HepG2 (cell line): ENCODE results near the gene TMEM132E. TPM values are rescaled to one million over a fixed set of nuclear protein-coding genes. Genes with fewer than 3 reads are reported as not detected.

ENCODE experiments used
- ATAC-seq: fragments of 200-7000 bp; cut with Tn5 transposase; 3 replicates; pipeline ENCODE4 v1.9.1; 2020; ENCODE audit warnings: mild to moderate bottlenecking, moderate library complexity
- BruUV-seq: library from RNA; stranded (reverse); fragments of 400-500 nt; replicated peaks from 2 replicates; lab custom pipeline; 2021; lab: Mats Ljungman, UMichigan
- CTCF ChIA-PET: fragments of 300-600 bp; formaldehyde crosslinking; extraction: SDS; loops from one replicate; lab custom pipeline; 2021; ENCODE audit warnings: low total read pairs, inconsistent platforms, low intra/inter-chr PET ratio; lab: Yijun Ruan, JAX
- POLR2A ChIA-PET: fragments of 350-600 bp; sonication (Branson Sonifier 250); formaldehyde crosslinking; loops from one replicate; lab custom pipeline; 2020; ENCODE audit warnings: antibody characterized with exemption, inconsistent platforms; lab: Yijun Ruan, JAX
- DNase-seq: peaks from one replicate; pipeline ENCODE4 v3.0.0-alpha.2; 2015; ENCODE audit warnings: low spot score
- FAIRE-seq: peaks from 3 replicates; lab custom pipeline; 2011; peaks lifted over from hg19 to GRCh38; lab: Jason Lieb, UNC
- H2AFZ ChIP-seq: one replicate; pipeline ENCODE4 v1.6.1; 2011; ENCODE audit warnings: low read length, inconsistent platforms
- H3K27ac ChIP-seq: fragments of 300-600 bp; 3 replicates; pipeline ENCODE4 v1.8.0; 2011; ENCODE audit warnings: mixed run types, mild to moderate bottlenecking, mixed read lengths, low read length, inconsistent platforms; ENCODE audit not compliant: insufficient read depth; ENCODE audit errors: extremely low read length
- H3K27me3 ChIP-seq, 2 experiments: fragments of 200-600 bp in 1 of 2; 2 replicates in 1 of 2; 3 replicates in 1 of 2; pipeline versions ENCODE4 v1.6.0 to v1.8.0; 2011; ENCODE audit warnings: low read length in 2 of 2, mild to moderate bottlenecking in 2 of 2, moderate library complexity in 2 of 2, inconsistent platforms in 1 of 2; ENCODE audit not compliant: insufficient read depth in 2 of 2, control insufficient read depth in 1 of 2
- H3K36me3 ChIP-seq, 2 experiments: fragments of 200-600 bp in 1 of 2; replicated peaks in 1 of 2; 2 replicates in 1 of 2; 3 replicates in 1 of 2; pipeline versions ENCODE4 v1.5.1 to v1.8.0; 2011; ENCODE audit warnings: low read length in 2 of 2, inconsistent platforms in 1 of 2; ENCODE audit not compliant: insufficient read depth in 2 of 2, control insufficient read depth in 1 of 2
- H3K4me1 ChIP-seq: 2 replicates; pipeline ENCODE4 v1.5.1; 2012; ENCODE audit warnings: low read length, inconsistent platforms; ENCODE audit not compliant: insufficient read depth
- H3K4me2 ChIP-seq: 2 replicates; pipeline ENCODE4 v1.6.0; 2011; ENCODE audit warnings: low read depth, low read length, inconsistent platforms
- H3K4me3 ChIP-seq, 3 experiments: fragments of 200-600 bp in 1 of 3; sonication (generic), shearing (Covaris generic) in 1 of 3; replicated peaks in 1 of 3; 2 replicates each; pipeline ENCODE4 v1.5.1; 2011 to 2016; ENCODE audit warnings: low read length in 3 of 3, inconsistent platforms in 2 of 3, low read depth in 2 of 3, mild to moderate bottlenecking in 2 of 3, control low read depth in 1 of 3, mixed read lengths in 1 of 3; ENCODE audit not compliant: insufficient read depth in 1 of 3
- H3K79me2 ChIP-seq: one replicate; pipeline ENCODE4 v1.6.1; 2011; ENCODE audit warnings: low read length, inconsistent platforms; ENCODE audit not compliant: insufficient read depth
- H3K9ac ChIP-seq: 2 replicates; pipeline ENCODE4 v1.6.0; 2011; ENCODE audit warnings: mild to moderate bottlenecking, low read depth, low read length, inconsistent platforms; ENCODE audit not compliant: insufficient read depth
- H3K9me3 ChIP-seq: 2 replicates; pipeline ENCODE4 v1.5.1; 2012; ENCODE audit warnings: mild to moderate bottlenecking, low read length
- H4K20me1 ChIP-seq: 2 replicates; pipeline ENCODE4 v1.6.0; 2011; ENCODE audit warnings: inconsistent platforms, mild to moderate bottlenecking, low read length, moderate library complexity; ENCODE audit not compliant: insufficient read depth
- HES4 ChIP-seq: sonication (generic); formaldehyde crosslinking; IDR thresholded peaks from 2 replicates; pipeline ENCODE4 v1.9.0; 2021; ENCODE audit warnings: mild to moderate bottlenecking, missing genetic modification reagents, borderline replicate concordance
- LRRFIP1 ChIP-seq: sonication (generic); formaldehyde crosslinking; conservative IDR thresholded peaks from 2 replicates; pipeline ENCODE4 v1.4.0; 2020; ENCODE audit warnings: missing genetic modification reagents
- NFE2 ChIP-seq: sonication (generic); formaldehyde crosslinking; IDR thresholded peaks from 2 replicates; pipeline ENCODE4 v1.4.0; 2020; ENCODE audit warnings: missing genetic modification reagents
- YY1 ChIP-seq: IDR thresholded peaks from 2 replicates; pipeline ENCODE4 v1.6.1; 2011; ENCODE audit warnings: low read length, low read depth, moderate library complexity, mild to moderate bottlenecking; ENCODE audit not compliant: insufficient read depth, insufficient replicate concordance
- ZZZ3 ChIP-seq: sonication (generic); formaldehyde crosslinking; IDR thresholded peaks from 2 replicates; pipeline ENCODE4 v1.4.0; 2020; ENCODE audit warnings: missing genetic modification reagents, mild to moderate bottlenecking, borderline replicate concordance
- WGBS: methylation state at CpG from one replicate; pipeline ENCODE4 v1.1.6; 2017; ENCODE audit warnings: low lambda C conversion rate; 5-methylcytosine and 5-hydroxymethylcytosine counted together
- in situ Hi-C: cut with HindIII; loops from 2 replicates; pipeline ENCODE4 v1.10.0; 2017; ENCODE audit warnings: low pct_unique_long_range_greater_than_20kb; ENCODE audit not compliant: extremely low pct_ligation_motif_present
- intact Hi-C: fragments of 100-400 bp; cut with micrococcal nuclease; formaldehyde crosslinking; loops from one replicate; pipeline ENCODE4 v1.10.0; 2022; ENCODE audit not compliant: unreplicated experiment
- polyA plus RNA-seq, 8 experiments: library from polyadenylated mRNA; depleted of rRNA in 3 of 8; stranded (reverse) in 7 of 8; unstranded in 1 of 8; fragments of >200 nt; fragmentation: Illumina TruSeq in 4 of 8; extraction: Trizol in 4 of 8; gene quantifications; 2 replicates each; pipeline versions ENCODE4 v1.2.1 to v1.2.3, GENCODE V29; 2011 to 2016; ENCODE audit warnings: low read depth in 4 of 8, missing spikeins in 1 of 8, mixed read lengths in 1 of 8; ENCODE audit not compliant: insufficient read depth in 1 of 8
- total RNA-seq, 5 experiments: library from RNA; depleted of rRNA; stranded (reverse); fragments of >200 nt; fragmentation: Illumina TruSeq; extraction: Trizol; gene quantifications; 2 replicates each; pipeline ENCODE4 v1.2.3, GENCODE V29; 2016; ENCODE audit warnings: low read depth in 1 of 5

Gene TMEM132E
- total and polyA plus RNA-seq, 2 of the 13 experiments (the other 11 are each of a cell fraction or from before 2014, with no cell fraction given) = not detected

- ChIA-PET POLR2A (no interaction called here), CTCF (no interaction called here)
- H3K79me2 ChIP-seq = no peaks in the 10 kb centered on the region
- no peak overlapping the region for H3K4me2 ChIP-seq
- intact Hi-C loops = no loop called here
- no TSS peak for BruUV-seq
- H3K27ac ChIP-seq = no peak overlapping the region
- H3K9me3 ChIP-seq = no peaks in the 10 kb centered on the region
- FAIRE-seq (no peak), ATAC-seq (no peak), DNase-seq (no peak)
- TF ChIP-seq LRRFIP1 (CRISPR knock-in tag) (no peak), NFE2 (CRISPR knock-in tag) (no peak), YY1 (no peak), HES4 (CRISPR knock-in tag) (no peak), ZZZ3 (CRISPR knock-in tag) (no peak)
- no peaks in the 10 kb centered on the region for H3K4me1 ChIP-seq
- no peak overlapping the region for H3K4me3 ChIP-seq
- H3K36me3 ChIP-seq = no peaks in the 10 kb centered on the region
- peaks cover 0 to 5% of the 10 kb centered on the region in 2 experiments; a peak in 1 of 5 replicates for H3K27me3 ChIP-seq
- in situ Hi-C loops = no loop called here
- H4K20me1 ChIP-seq = no peaks in the 10 kb centered on the region
- H2AFZ ChIP-seq = no peak overlapping the region
- H3K9ac ChIP-seq = no peak overlapping the region
- 3% methylated on average over 2 of the region's 2 CpGs for WGBS
These were observed 12.5 kb upstream of the TMEM132E start for GRCh38 chr17:34566873-34567272.
